WERI-Rb-1 (cell line): Measurements from ENCODE around the gene MLYCD.

Experiments used
- DNase-seq: peaks from one replicate; pipeline ENCODE4 v3.0.0-alpha.2; 2020
- H3K27ac ChIP-seq: fragments of 250-450 bp; sonication (Bioruptor Pico); 2 replicates; pipeline ENCODE4 v1.5.1; 2020; ENCODE audit warnings: mild to moderate bottlenecking, moderate library complexity
- H3K27me3 ChIP-seq: fragments of 250-450 bp; sonication (Bioruptor Pico); 2 replicates; pipeline ENCODE4 v1.5.1; 2021; ENCODE audit warnings: mild to moderate bottlenecking, low read depth, moderate library complexity; ENCODE audit not compliant: insufficient read depth, severe bottlenecking
- H3K36me3 ChIP-seq: fragments of 250-450 bp; sonication (Bioruptor Pico); 2 replicates; pipeline ENCODE4 v1.5.1; 2020; ENCODE audit warnings: mild to moderate bottlenecking, moderate library complexity
- H3K4me3 ChIP-seq: 2 replicates; pipeline ENCODE4 v1.5.1; 2011; ENCODE audit warnings: low read depth, mild to moderate bottlenecking, control low read depth, low read length
- H3K9me3 ChIP-seq: fragments of 250-450 bp; sonication (Bioruptor Pico); 2 replicates; pipeline ENCODE4 v1.5.1; 2021; ENCODE audit warnings: mild to moderate bottlenecking, moderate library complexity; ENCODE audit not compliant: severe bottlenecking
- CTCF ChIP-seq: IDR thresholded peaks from 2 replicates; pipeline ENCODE4 v1.5.1; 2011; ENCODE audit warnings: low read depth, mild to moderate bottlenecking, control low read depth, inconsistent platforms, low read length

The MLYCD gene

GRCh38 chr16:83870830-83871229 is 28.1 kb upstream of the MLYCD start:
- Histone ChIP-seq H3K4me3 (no peak overlapping the region), H3K9me3 (no peaks in the 10 kb centered on the region), H3K36me3 (no peaks in the 10 kb centered on the region), H3K27me3 (no peaks in the 10 kb centered on the region), H3K27ac (no peak overlapping the region)
- DNase-seq = no peak
- no peak for TF ChIP-seq CTCF

GRCh38 chr16:83878838-83879237 is 20.1 kb upstream of the MLYCD start:
- H3K4me3 ChIP-seq = no peak overlapping the region
- H3K9me3 ChIP-seq = no peaks in the 10 kb centered on the region
- H3K27me3 ChIP-seq = no peaks in the 10 kb centered on the region
- H3K27ac ChIP-seq = peak overlapping the region; percentile 58
- no peaks in the 10 kb centered on the region for H3K36me3 ChIP-seq
- no peak for DNase-seq
- no peak for TF ChIP-seq CTCF

GRCh38 chr16:83882163-83882885 is 16.6 kb upstream of the MLYCD start:
- no peak for TF ChIP-seq CTCF
- Histone ChIP-seq H3K27me3 (no peaks in the 10 kb centered on the region), H3K4me3 (no peak overlapping the region), H3K9me3 (no peaks in the 10 kb centered on the region), H3K27ac (no peak overlapping the region), H3K36me3 (no peaks in the 10 kb centered on the region)
- DNase-seq = no peak

- Histone ChIP-seq H3K36me3 (no peaks in the 10 kb centered on the region), H3K27ac (no peak overlapping the region), H3K9me3 (no peaks in the 10 kb centered on the region), H3K27me3 (no peaks in the 10 kb centered on the region), H3K4me3 (no peak overlapping the region)
- no peak for DNase-seq
- TF ChIP-seq CTCF = no peak
Measured at GRCh38 chr16:83886199-83886971, 12.5 kb upstream of the MLYCD start.

GRCh38 chr16:83887080-83887479 is 11.8 kb upstream of the MLYCD start:
- no peak for DNase-seq
- Histone ChIP-seq H3K36me3 (no peaks in the 10 kb centered on the region), H3K4me3 (no peak overlapping the region), H3K27me3 (no peaks in the 10 kb centered on the region), H3K27ac (no peak overlapping the region), H3K9me3 (no peaks in the 10 kb centered on the region)
- TF ChIP-seq CTCF = no peak

- no peak overlapping the region for H3K4me3 ChIP-seq
- H3K27ac ChIP-seq = no peak overlapping the region
- no peaks in the 10 kb centered on the region for H3K9me3 ChIP-seq
- DNase-seq = no peak
- no peak for TF ChIP-seq CTCF
- no peaks in the 10 kb centered on the region for H3K27me3 ChIP-seq
- H3K36me3 ChIP-seq = no peaks in the 10 kb centered on the region
Measured at GRCh38 chr16:83887564-83887963, 11.4 kb upstream of the MLYCD start.
